NCI-H2029 treated with DMSO at 0.1 percent for 48 hours (cell line): ENCODE measurements around the gene RPL36.
"Not testable (repeated sequence)": the region's sequence is repeated elsewhere in the genome, so short reads cannot be mapped to it uniquely, and the experiment has no call there.

Source experiments
- DNase-seq: peaks from one replicate; lab custom pipeline; 2025; lab: John Stamatoyannopoulos, UW

RPL36 gene

DNA sequence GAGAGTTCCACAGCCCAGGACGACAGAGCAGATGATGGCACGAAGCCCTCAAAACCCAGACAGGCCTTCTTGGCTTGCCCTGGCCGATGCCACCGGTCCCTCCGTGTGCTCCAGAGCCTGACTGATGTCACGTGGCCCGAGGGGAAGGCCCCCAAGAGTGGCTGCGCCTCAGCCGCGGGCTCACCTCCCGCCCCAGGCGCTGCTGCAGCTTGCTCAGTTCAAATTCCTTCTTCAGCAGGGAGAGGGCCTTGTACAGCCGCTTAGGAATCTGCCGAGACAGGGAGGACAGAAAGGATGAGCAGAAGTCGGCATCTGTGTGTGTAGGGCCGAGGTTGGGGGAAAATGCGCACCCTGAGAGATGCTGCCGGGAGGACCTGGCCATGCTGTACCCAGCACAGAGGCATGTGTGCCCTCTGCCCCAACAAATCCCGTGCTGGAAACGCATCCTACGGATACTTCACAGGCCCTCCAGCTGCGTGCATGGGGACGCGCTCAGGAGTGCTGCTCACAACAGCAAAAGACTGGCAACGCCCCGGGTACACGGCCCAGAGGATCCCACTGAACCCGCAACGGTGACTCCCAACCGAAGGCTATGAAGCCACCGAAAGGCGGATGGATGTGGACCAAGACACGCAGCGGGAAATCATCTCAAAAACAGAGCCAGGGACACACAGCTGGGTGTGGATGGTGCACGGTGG, 16.9 kb downstream of the RPL36 start:
- DNase-seq, result no peak

DNA sequence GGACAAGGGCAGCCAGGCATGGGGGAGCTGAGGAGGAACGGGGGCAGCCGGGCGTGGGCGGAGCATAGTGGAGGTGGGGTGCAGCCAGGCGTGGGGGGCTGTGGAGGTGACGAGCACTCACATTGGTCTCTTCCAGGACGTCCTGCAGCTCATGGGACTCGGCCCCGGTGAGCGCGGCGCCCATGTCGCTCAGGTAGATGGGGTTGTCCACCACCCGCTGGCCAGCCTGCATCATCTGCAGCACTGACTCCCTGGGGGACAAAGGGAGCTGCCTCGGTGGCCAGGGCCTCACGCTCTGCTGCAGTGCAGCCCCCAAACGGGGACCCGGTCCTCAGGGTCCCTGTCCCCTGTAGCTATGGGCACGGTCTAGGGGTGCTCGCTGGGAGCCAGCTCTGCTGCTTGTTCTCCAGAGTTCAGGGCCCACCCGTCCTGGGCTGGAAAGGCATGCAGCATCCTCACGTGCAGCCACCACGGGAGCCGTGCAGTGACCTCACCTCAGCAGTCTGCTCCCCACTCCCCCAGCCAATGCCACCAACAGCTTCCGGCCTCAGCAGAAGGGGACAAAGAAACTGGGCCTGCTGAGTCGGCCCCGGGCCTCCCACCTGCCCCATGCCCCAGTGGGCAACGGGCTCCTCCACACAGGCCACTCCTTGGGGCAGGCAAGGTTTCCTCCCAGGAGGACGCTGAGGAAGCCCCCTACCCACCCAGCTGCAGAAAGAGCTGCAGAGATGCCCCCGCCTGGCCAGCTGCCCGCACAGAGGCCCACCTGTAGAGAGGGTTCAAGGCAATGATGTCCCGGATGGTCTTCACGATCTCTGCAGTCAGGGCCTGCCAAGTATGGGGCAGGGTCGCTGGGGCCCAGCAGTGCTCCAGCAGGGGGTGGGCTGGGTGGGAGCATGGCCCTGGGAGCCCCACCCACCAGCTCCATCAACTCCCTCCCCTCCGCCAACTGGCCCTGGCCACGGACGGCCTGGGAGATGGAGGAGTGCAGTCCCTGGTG, 17.8 kb downstream of the RPL36 start:
- no peak for DNase-seq

DNA sequence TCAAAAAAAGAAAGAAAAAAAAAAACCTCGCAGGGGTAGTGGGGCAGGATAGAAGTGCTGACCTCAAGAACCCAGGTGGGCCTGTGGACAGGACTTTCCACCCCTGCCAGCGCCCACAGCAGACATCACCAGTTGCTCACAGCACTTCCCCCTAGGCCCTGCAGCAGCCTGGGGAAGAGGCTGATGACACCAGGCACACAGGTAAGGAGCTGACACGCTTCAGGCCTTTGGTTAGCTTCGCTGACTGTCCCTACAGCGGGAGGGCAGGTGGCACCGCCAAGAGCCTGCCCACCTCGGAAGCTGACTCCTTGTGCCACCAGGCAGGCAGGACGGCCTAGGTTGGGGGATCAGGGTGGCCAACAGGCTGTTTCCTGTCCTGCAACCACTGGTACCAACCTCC, 20.9 kb downstream of the RPL36 start:
- no peak for DNase-seq

DNA sequence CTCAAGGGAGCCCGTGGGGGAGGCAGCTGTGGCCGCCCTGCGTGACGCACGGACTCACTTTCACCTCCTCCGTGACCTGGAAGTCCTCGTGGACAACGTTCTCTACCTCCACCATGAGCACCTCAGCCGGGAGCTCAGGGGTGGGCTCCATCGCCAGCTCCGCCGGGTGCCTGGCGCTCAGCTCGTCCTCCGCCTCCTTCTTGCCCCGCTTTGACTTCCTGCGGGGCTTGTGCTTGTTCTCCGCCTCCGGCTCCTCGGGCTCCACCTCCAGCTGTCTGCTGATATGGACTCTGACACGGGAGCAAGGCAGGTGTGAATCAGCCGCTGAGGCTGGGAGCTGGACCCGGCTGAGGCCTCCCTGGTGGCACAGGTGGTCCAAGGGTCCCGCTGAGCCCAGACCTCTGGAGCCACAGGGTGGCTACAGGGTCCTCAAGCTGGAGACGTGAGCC, 21.6 kb downstream of the RPL36 start:
- DNase-seq, result no peak

DNA sequence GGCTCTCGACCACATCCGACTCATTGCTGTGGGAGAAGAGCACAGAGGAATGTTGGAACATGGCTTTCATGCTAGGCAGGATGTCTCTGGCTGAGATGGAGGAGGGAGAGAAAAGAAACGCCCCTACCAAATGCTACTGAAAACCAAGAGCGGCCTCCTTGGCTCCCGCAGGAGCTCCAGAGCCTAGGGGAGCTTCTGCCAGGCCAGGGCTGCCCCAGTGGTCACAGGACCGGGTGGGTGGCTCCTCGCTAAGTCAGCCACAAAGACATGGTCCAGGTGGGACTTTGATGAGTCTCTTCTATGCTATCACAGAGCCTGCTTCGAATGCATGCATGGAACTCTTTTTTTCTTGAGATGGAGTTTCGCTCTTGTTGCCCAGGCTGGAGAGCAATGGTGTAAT, 23.1 kb downstream of the RPL36 start:
- DNase-seq, result no peak

DNA sequence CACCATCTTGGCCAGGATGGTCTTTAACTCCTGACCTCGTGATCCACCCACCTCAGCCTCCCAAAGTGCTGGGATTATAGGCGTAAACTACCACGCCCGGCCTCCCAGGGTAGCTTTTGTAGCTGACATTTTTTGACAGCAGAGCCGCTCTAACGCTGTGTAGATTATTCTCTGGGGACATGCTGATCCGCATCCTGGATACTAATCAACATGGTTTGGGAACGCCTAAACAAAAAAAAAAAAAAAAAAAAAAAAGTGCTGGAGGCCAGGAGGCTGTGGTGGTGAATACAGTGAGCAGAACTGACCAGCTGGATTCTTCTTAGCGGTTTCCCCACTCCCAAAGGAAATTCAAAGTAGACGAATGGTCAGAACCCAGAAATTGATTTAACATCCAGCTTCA, 24.7 kb downstream of the RPL36 start:
- DNase-seq, result no peak

DNA sequence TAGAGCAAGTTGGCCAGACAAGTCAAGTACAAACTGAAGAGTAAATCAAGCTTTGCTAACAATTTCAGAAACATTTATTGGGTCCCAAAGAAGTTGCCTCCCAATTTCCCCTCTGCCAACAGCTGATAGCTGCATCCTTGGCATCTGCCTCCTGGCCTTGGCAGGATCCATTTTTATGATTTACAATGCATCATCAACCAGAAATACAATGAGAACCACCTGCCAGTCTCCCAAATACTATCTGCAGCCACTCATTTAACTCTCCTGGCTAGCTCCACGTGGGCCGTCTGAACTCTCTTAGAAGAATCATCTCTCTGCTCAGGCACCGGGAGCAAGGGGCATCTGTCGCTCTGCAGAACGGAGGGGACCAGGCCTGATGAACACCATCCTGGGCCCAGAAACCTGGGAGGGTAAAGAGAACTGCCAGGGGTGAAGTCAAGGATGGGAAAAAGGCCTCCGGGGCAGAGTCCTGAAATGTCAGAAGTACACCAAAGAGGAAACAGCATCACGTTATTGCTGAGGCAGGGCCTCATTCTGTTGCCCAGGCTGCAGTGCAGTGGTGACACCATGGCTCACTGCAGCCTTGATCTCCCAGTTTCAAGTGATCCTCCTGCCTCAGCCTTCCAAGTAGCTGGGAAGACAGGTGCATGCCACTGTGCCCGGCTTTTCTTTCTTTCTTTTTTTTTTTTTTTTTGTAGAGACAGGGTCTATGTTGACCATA, 27.3 kb downstream of the RPL36 start:
- DNase-seq, result no peak

DNA sequence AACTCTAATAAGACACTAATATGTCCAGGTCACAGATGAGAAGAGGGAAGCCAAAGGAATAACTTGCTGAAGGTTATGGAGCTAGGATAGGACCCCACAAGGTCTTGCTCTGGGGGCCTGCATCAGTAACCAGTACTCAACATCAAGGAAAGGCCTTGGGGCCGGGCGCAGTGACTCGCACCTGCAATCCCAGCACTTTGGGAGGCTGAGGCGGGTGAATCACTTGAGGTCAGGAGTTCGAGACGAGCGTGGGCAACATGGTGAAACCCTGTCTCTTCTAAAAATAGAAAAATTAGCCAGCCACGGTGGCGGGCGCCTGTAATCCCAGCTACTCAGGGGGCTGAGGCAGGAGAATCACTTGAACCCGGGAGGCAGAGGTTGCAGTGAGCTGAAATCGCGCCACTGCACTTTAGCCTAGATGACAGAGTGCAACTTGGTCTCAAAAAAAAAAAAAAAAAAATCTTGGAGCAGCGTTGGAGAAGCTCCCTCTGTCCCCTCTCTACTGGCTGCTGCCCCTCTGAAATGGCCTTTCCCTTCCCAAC, 28.0 kb downstream of the RPL36 start:
- no peak for DNase-seq

DNA sequence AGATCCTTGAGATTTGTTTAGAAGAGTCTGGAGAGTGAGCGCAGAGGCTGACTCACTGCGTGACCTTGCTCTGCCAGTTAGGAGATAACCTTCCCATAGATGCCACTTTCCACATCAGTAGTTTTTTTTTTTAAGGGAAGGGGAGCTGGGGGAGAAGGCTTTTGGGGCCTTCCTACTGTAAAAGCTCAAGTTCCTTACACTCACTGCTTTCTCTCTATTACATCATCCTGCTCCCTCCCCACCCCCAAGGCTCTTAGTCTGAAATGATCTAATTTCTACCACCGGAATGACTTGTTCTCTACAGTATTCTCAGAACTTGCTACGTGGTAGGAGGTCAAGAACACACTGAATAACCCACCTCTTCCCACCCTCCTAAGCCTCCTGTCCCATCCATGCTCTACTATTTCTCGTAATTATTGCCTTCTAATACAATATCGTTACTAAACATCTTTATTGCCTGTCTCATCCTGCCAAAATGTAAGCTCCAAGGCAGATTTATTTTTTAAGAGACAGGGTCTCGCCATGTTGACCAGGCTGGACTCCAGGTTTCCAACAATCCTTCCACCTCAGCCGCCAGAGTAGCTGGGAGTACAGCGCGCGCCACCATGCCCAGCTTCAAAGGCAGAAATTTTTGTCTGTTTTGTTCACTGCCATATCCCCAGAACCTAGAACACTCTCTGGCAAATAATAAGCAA, 28.6 kb downstream of the RPL36 start:
- no peak for DNase-seq

DNA sequence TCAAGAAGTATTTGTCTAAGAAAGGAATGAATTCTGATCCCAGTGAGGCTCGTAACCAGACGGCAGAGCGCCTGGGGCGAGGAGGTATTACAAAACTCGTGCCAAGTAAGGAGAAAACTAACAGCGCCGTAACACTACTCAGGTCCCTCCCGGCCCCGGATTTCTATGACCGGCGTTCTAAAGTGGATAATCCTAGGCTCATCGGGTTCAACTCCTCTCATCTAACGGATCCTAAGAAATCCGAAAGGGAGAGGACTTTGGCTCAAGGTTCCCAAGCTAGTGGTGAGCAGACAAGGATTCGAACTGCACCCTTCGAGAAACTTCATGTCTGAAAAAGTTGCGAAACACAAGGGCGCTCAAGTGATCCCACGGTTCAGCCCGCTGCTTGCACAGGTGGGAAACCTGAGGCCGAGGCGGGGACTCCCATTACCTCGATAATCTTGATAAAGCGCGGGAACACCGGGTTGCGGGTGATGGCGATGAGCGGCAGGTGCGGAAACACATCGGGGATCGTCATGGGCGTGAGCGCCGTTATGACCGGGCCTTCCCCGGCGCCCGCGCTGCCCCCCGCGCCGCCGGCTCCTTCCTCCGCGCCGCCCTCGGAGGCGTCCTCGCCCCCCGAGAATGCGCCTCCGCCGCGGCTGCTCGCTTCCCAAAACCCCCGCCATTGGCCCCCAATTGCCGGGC, 29.3 kb downstream of the RPL36 start:
- no peak for DNase-seq

DNA sequence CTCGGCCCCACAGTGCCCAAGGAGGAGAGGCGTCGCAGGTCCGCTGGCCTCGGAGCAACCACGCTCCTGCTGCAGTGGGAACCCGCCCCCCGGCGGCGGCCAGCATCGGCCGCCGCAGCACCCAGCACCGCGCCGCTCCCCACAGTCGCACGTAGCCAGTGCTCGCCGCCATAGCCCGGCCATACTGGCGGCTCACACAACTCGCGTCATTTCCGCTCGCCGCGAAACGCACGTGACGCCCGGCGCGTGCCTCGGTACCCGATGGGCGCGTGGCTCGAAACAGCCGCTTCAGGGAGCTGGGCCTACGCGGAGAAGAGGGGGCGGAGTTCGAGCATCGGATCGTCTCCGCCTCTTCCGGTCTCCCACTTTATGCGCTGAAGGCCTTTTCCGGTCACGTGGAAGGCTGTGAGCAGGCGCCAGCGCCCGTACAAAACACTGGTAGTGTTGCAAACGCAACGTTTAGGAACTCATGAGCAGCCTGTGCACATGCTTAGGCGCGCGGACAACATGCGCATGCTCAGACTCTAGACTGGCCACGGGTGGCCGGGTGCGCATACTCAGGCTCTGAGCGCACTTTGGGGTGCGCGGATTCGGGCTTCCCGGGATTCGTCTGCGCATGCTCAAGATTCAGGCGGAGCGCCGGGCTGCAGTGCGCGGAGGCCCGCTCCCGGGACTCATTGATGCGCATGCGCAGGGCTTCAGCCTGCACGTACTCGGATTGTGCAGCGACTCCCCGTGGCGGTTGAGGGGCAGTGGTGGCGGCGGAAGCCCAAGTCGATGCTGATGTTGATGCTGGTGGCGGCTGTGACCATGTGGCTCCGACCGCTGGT, 30.1 kb downstream of the RPL36 start, which contains the start of the genes CATSPERD and LONP1:
CATSPERD (plus strand) TSS at position 677 of the 830 bp plus-strand sequence; CDS start at position 778, 101 bp downstream.
LONP1 (minus strand) TSS at position 186 of the 830 bp plus-strand sequence; CDS start at position 172, 14 bp downstream.
- peak; percentile 91 for DNase-seq

DNA sequence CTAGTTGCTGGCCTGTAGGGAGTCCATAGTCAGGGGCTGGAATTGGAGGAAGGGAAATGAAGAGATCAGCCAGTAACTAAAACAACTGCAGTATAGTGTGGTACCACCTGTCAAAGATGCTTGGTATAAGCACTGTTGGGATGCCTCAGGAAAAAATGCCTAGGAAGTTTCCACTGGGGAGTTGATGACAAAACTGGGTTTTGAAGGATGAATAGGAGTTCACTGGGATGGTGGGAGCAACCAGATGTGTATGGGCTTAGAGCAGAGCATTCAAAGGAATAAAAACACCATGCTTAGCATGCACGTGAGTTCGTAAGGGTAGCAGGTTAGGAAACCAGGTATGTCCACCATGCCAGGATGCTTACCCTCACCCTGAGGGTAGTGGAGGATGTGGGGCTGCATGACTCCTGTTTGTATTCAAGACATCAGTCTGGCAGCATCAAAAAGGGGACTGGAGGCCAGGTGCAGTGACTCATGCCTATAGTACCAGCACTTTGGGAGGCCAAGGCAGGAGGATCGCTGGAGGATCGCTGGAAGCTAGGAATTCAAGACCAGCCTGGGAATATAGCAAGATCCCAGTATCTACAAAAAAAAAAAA, 37.5 kb downstream of the RPL36 start:
- DNase-seq, result no peak

DNA sequence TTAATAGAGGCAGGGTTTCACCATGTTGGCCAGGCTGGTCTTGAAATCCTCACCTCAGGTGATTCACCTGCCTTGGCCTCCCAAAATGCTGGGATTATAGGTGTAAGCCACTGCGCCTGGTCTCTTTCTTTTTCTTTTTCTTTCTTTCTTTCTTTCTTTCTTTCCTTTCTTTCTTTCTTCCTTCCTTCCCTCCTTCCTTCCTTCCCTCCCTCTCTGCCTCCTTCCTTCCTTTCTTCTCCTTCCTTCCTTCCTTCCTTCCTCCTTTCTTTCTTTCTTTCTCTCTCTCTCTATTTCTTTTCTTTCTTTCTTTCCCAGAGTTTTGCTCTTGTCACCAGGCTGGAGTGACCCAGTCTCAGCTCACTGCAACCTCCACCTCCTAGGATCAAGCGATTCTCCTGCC, 43.1 kb downstream of the RPL36 start:
- DNase-seq, result not testable (repeated sequence)

DNA sequence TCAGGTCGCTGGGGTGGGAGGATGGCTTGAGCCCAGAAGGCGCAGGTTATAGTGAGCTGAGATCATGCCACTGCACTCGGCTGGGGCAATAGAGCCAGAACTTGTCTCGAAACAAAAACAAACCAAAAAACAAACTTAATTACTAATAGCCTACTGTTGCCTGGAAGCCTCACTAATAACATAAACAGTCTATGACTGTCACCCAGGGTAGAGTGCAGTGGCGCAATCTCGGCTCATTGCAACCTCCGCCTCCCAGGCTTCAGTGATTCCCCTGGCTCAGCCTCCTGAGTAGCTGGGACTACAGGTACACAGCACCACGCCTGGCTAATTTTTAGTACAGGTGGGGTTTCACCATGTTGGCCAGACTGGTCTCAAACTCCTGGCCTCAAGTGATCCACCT, 48.3 kb downstream of the RPL36 start:
- DNase-seq, result no peak
